ENCODE results near the gene WDFY4.

The WDFY4 gene

DNA sequence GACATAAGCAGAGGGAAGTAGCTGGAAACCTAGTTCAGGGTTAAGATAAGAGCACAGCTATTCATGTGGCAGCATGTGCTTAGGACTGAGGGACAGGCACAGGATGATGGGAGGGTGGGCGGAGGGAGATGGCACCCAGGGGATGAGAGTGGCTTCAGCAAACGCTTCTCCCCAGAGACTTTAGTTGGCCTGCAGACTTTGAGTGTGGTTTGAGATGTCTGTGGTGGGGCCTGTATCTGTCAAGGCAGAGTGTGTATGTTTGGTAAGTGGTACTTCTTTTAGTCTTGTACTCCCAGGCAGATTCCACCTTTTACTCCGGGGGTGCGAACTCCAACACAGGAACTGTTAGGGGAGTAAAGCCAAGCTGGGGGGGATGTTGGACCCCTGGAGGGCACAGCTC is 88.9 kb downstream of the WDFY4 start:
- Histone ChIP-seq H3K4me3 (ENCODE audit: low read depth, low read length) (no peak overlapping the region), H3K9ac (ENCODE audit: low read depth, low read length) (no peak overlapping the region), H3K9me3 (ENCODE audit: control insufficient read depth, insufficient read depth, low read length) (no peaks in the 10 kb centered on the region), H3K36me3 (ENCODE audit: control insufficient read depth, insufficient read depth, low read length) (no peaks in the 10 kb centered on the region), H3K4me1 (ENCODE audit: control insufficient read depth, insufficient read depth, low read length) (peaks cover 4% of the 10 kb centered on the region), H3K27me3 (ENCODE audit: control insufficient read depth, insufficient read depth, low read length) (peaks cover 2% of the 10 kb centered on the region)

DNA sequence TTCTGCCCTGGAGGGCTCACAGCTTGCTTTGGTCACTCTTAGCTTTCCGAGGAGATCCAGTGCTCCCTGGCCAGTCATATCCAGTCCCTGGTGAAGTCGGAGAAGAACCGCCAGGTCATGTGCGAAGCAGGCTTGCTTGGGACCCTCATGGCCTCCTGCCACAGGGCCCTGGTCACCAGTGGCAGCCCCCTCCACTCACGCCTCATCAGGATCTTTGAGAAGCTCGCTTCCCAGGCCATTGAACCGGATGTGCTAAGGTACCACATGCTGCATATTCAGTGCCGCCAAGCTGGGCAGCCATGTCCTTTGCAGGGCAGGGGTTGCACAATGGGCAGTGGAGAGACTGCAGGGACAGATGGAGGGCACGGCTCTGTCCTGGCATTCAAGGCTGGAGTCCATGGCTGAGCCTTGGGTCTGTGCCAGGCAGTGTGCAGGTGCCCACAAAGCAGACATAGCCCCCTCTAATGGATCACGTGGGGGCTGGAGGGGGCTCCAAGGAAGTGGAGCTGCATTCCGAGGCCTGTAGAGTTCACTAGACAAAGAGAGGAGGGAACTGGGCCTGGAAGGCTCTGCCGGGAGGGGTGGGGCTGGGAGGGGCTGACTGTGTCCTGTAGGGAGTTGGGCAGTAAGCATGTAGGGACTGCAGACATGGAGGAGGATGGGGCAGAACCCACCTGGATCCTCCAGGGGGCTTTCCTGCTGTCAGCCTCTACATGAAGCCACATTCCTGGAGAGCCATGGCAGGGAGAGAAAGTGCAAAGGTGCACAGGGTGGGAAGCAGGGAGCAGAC is 89.9 kb downstream of the WDFY4 start:
- Histone ChIP-seq H3K36me3 (ENCODE audit: control insufficient read depth, insufficient read depth, low read length) (no peaks in the 10 kb centered on the region), H3K9me3 (ENCODE audit: control insufficient read depth, insufficient read depth, low read length) (no peaks in the 10 kb centered on the region), H3K27me3 (ENCODE audit: control insufficient read depth, insufficient read depth, low read length) (peaks cover 2% of the 10 kb centered on the region), H3K4me3 (ENCODE audit: low read depth, low read length) (no peak overlapping the region), H3K9ac (ENCODE audit: low read depth, low read length) (no peak overlapping the region), H3K4me1 (ENCODE audit: control insufficient read depth, insufficient read depth, low read length) (peaks cover 4% of the 10 kb centered on the region)

DNA sequence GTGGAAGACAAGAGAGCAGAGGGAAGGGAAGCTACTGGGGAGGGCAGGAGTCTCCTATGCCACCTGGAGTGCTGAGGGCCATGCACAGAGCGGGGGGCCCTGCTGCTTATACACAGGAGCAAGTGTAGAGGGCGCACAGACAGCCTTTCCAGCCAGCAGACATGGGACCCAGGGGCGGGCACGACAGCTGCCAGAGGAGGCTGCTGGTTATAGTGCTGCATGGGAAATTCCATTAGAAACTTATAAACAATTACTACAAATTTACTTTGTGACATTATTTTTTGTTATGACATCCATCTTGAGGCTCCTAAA is 90.5 kb downstream of the WDFY4 start:
- Histone ChIP-seq H3K4me1 (ENCODE audit: control insufficient read depth, insufficient read depth, low read length) (no peaks in the 10 kb centered on the region), H3K9me3 (ENCODE audit: control insufficient read depth, insufficient read depth, low read length) (no peaks in the 10 kb centered on the region), H3K36me3 (ENCODE audit: control insufficient read depth, insufficient read depth, low read length) (no peaks in the 10 kb centered on the region), H3K4me3 (ENCODE audit: low read depth, low read length) (no peak overlapping the region), H3K27me3 (ENCODE audit: control insufficient read depth, insufficient read depth, low read length) (no peaks in the 10 kb centered on the region), H3K9ac (ENCODE audit: low read depth, low read length) (no peak overlapping the region)

DNA sequence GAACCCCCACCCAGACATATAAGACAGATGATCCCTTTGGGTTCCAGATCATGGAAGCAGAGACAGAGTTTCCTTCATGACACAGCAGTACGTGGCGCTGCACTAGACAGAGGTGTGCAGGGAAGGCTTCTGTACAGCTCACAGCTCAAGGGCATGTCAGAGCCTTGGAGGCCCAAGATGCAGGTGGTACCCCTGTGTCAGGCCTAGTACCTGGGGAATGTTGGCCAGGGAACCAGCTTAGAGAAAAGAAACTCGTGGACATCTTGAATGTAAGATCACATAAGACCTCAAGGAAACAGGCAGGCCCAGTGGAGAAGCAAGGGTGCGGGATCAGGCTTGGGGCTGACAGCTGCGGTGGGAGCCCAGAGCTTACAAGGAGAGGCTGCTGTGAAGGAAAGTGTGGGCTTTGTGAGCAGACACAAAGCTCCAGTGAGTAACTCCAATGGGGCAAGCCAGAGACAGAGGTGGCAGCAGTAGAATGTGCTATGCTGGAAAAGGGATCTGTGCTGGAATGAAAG is 91.4 kb downstream of the WDFY4 start:
- Histone ChIP-seq H3K4me1 (ENCODE audit: control insufficient read depth, insufficient read depth, low read length) (no peaks in the 10 kb centered on the region), H3K4me3 (ENCODE audit: low read depth, low read length) (no peak overlapping the region), H3K9ac (ENCODE audit: low read depth, low read length) (no peak overlapping the region), H3K9me3 (ENCODE audit: control insufficient read depth, insufficient read depth, low read length) (no peaks in the 10 kb centered on the region), H3K27me3 (ENCODE audit: control insufficient read depth, insufficient read depth, low read length) (no peaks in the 10 kb centered on the region), H3K36me3 (ENCODE audit: control insufficient read depth, insufficient read depth, low read length) (no peaks in the 10 kb centered on the region)

DNA sequence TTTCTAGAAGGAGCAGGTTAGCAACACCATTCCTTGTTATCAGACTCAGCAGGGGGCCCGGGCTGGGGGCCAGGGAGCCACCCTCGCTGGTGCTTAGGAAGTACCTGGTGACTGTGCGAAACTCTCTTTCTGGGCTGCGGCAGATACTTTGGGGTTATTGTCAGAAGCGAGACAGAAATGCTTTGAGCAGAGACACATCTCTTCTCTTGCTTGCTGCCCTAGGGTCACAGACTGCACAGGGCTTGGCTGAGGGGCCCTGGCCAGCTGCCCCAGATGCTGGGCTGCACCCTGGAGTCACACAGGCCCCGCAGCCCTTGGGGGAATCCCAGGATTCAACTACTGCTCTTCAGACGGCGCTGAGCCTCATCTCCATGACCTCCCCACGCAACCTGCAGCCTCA is 91.9 kb downstream of the WDFY4 start:
- Histone ChIP-seq H3K36me3 (ENCODE audit: control insufficient read depth, insufficient read depth, low read length) (no peaks in the 10 kb centered on the region), H3K9ac (ENCODE audit: low read depth, low read length) (no peak overlapping the region)

DNA sequence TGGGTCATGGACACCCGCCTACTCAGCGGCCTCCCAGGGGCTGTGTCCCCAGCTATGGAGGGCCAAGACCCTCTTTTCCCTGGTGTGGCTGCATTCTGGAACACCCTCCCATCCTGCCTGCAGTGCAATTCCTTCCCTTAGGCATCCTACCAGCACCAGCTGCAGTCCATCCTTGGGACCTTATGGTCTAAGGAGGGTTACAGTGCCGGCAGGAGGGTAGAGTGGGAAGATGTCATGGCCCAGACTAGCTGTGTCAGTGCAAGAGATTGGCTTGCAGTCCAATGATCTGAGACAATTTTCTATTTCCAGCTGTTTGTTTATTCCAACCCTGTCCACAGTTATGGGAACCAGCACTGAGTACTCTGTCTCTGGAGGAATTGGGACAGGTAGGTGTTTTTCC is 92.4 kb downstream of the WDFY4 start:
- H3K4me1 ChIP-seq (ENCODE audit: control insufficient read depth, insufficient read depth, low read length) = no peaks in the 10 kb centered on the region
- H3K9me3 ChIP-seq (ENCODE audit: control insufficient read depth, insufficient read depth, low read length) = no peaks in the 10 kb centered on the region
- no peaks in the 10 kb centered on the region for H3K27me3 ChIP-seq (ENCODE audit: control insufficient read depth, insufficient read depth, low read length)
- no peak overlapping the region for H3K9ac ChIP-seq (ENCODE audit: low read depth, low read length)
- no peak overlapping the region for H3K4me3 ChIP-seq (ENCODE audit: low read depth, low read length)
- H3K36me3 ChIP-seq (ENCODE audit: control insufficient read depth, insufficient read depth, low read length) = no peaks in the 10 kb centered on the region

More for the DNA sequence above, 91.9 kb downstream of the WDFY4 start:
- Histone ChIP-seq H3K4me1 (ENCODE audit: control insufficient read depth, insufficient read depth, low read length) (no peaks in the 10 kb centered on the region), H3K4me3 (ENCODE audit: low read depth, low read length) (no peak overlapping the region), H3K9me3 (ENCODE audit: control insufficient read depth, insufficient read depth, low read length) (no peaks in the 10 kb centered on the region), H3K27me3 (ENCODE audit: control insufficient read depth, insufficient read depth, low read length) (no peaks in the 10 kb centered on the region)

DNA sequence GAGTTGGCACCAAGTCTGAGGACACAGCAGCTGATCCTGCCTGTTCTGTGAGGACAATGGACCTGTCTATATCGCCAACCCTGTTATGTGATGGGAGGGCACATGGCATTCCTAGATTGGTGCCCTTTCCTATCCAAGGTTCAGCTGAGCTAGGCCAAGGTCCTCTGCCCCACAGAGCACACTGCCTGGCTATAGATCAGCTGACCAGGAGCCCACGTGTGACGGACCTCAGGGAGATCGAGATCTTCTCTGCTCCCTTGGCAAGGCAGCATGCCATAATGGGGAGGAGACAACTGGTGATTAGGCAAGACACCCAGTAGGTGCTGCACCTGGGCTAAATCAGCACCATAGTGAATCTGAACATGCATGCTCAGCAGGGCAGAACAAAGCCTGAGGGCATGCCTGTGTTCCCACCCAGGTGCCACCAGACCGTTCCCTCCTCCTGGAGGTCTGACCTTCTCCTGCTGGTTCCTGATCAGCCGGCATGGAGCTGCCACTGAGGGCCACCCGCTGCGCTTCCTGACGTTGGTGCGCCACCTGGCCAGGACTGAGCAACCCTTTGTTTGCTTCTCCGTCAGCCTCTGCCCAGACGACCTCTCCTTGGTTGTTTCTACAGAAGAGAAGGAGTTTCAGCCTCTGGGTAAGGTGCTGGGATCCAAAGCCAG is 93.7 kb downstream of the WDFY4 start:
- Histone ChIP-seq H3K4me1 (ENCODE audit: control insufficient read depth, insufficient read depth, low read length) (no peaks in the 10 kb centered on the region), H3K27me3 (ENCODE audit: control insufficient read depth, insufficient read depth, low read length) (no peaks in the 10 kb centered on the region), H3K9me3 (ENCODE audit: control insufficient read depth, insufficient read depth, low read length) (no peaks in the 10 kb centered on the region), H3K9ac (ENCODE audit: low read depth, low read length) (no peak overlapping the region), H3K36me3 (ENCODE audit: control insufficient read depth, insufficient read depth, low read length) (no peaks in the 10 kb centered on the region), H3K4me3 (ENCODE audit: low read depth, low read length) (no peak overlapping the region)

DNA sequence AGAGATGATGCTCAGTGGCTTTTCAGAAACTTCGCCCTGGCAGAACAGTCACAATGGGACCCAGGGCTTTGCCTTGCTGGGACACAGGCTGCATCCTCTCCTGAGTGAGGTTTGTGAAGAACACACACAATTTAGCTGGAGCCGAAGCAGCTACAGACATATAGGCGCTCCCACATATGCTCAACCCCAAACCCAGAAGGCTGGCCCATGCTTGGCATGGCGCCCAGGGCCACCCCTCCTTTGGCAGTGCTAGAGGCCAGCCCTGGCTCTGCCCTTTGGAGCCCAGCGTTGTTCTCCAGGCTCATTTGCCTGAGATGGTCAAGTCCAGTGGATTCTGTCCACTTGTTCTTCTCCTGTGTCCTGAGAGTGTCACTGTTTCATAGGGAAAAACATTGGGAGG is 94.4 kb downstream of the WDFY4 start:
- H3K4me1 ChIP-seq (ENCODE audit: control insufficient read depth, insufficient read depth, low read length) = no peaks in the 10 kb centered on the region
- no peaks in the 10 kb centered on the region for H3K36me3 ChIP-seq (ENCODE audit: control insufficient read depth, insufficient read depth, low read length)
- H3K4me3 ChIP-seq (ENCODE audit: low read depth, low read length) = no peak overlapping the region
- no peak overlapping the region for H3K9ac ChIP-seq (ENCODE audit: low read depth, low read length)
- H3K27me3 ChIP-seq (ENCODE audit: control insufficient read depth, insufficient read depth, low read length) = no peaks in the 10 kb centered on the region
- no peaks in the 10 kb centered on the region for H3K9me3 ChIP-seq (ENCODE audit: control insufficient read depth, insufficient read depth, low read length)

DNA sequence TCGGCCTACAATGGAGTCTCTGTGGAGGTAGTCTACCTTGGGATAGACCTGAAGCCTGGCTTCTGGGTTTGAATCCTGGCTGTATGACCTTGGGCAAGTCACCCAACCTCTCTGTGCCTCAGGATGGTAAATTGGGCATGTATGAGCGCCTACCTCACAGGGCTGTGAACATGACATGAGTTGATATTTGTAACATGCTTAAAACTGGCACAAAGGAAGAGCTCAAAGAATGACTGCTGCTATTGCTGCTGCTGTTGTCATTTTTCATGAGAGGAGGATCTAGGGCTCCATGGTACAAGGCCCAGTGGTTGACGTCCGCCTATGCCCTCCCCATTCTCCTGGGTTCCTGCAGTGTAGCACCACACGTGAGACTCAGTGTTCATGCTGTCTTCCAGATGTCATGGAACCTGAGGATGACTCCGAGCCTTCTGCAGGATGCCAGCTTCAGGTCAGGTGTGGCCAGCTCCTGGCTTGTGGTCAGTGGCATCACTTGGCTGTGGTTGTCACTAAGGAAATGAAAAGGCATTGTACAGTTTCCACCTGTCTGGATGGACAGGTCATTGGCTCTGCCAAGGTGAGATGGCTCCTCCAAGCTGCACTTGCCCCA is 95.0 kb downstream of the WDFY4 start:
- no peaks in the 10 kb centered on the region for H3K27me3 ChIP-seq (ENCODE audit: control insufficient read depth, insufficient read depth, low read length)

DNA sequence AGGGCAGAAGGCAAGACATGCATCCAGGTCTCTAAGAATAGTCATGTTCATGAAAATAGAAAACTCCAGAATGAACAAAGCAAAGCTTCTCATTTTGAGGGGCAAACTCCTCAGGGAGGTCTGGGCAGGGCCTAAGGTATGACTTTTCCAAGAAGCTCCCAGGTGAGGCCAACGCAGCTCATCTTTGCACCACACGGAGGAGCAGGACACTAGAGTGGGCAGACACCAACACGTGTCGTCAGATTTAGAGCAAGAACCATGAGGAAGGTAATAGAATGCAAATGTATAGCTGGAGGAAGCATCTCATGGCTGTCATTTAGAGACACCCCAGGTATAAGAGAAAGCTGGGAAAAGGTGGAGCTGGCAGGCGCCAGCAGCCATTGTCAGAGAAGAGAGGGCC is 95.7 kb downstream of the WDFY4 start:
- Histone ChIP-seq H3K4me3 (ENCODE audit: low read depth, low read length) (no peak overlapping the region), H3K9me3 (ENCODE audit: control insufficient read depth, insufficient read depth, low read length) (no peaks in the 10 kb centered on the region), H3K36me3 (ENCODE audit: control insufficient read depth, insufficient read depth, low read length) (no peaks in the 10 kb centered on the region), H3K9ac (ENCODE audit: low read depth, low read length) (no peak overlapping the region), H3K27me3 (ENCODE audit: control insufficient read depth, insufficient read depth, low read length) (no peaks in the 10 kb centered on the region), H3K4me1 (ENCODE audit: control insufficient read depth, insufficient read depth, low read length) (no peaks in the 10 kb centered on the region)

More for the DNA sequence above, 95.0 kb downstream of the WDFY4 start:
- Histone ChIP-seq H3K9ac (ENCODE audit: low read depth, low read length) (no peak overlapping the region), H3K4me3 (ENCODE audit: low read depth, low read length) (no peak overlapping the region), H3K36me3 (ENCODE audit: control insufficient read depth, insufficient read depth, low read length) (no peaks in the 10 kb centered on the region), H3K9me3 (ENCODE audit: control insufficient read depth, insufficient read depth, low read length) (no peaks in the 10 kb centered on the region), H3K4me1 (ENCODE audit: control insufficient read depth, insufficient read depth, low read length) (no peaks in the 10 kb centered on the region)

DNA sequence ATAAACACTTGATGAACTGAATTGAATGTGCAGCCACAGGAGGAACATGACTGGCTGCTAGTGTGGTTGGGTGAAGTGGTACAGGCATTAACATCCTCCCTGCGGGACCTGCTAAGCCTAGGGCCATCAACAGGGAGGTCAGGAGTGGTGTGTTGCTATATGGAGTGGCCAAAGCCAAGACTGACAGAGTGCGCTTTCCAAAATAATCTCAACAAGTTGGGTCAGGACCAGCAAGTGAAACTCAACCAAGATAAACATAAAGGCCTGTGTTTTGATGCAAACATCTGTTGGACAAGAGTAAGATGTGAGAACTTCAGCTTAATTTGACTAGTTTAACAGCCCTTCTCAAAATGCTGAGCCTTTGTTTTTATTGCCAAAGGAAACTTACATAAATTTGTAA is 97.7 kb downstream of the WDFY4 start:
- Histone ChIP-seq H3K4me1 (ENCODE audit: control insufficient read depth, insufficient read depth, low read length) (no peaks in the 10 kb centered on the region), H3K27me3 (ENCODE audit: control insufficient read depth, insufficient read depth, low read length) (no peaks in the 10 kb centered on the region), H3K9me3 (ENCODE audit: control insufficient read depth, insufficient read depth, low read length) (no peaks in the 10 kb centered on the region), H3K9ac (ENCODE audit: low read depth, low read length) (no peak overlapping the region), H3K4me3 (ENCODE audit: low read depth, low read length) (no peak overlapping the region), H3K36me3 (ENCODE audit: control insufficient read depth, insufficient read depth, low read length) (no peaks in the 10 kb centered on the region)

DNA sequence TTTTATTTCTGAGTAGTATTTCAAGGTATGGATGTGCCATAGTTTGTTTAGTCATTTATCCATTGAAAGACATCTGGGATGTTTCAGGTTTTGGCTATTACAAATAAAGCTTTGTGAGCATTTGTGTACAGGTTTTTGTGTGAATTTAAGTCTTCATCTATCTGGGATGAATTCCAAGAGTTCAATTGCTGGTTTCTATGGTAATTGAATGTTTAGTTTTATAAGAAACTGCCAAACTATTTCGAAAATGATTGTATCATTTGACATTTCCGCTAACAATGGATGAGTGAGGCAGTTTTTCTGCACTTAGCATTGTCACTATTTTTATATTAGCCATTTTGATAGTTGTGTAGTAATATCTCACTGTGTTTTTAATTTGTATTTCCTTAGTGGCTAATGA is 99.4 kb downstream of the WDFY4 start:
- Histone ChIP-seq H3K27me3 (ENCODE audit: control insufficient read depth, insufficient read depth, low read length) (no peaks in the 10 kb centered on the region), H3K9ac (ENCODE audit: low read depth, low read length) (no peak overlapping the region), H3K9me3 (ENCODE audit: control insufficient read depth, insufficient read depth, low read length) (no peaks in the 10 kb centered on the region), H3K4me1 (ENCODE audit: control insufficient read depth, insufficient read depth, low read length) (no peaks in the 10 kb centered on the region), H3K4me3 (ENCODE audit: low read depth, low read length) (no peak overlapping the region), H3K36me3 (ENCODE audit: control insufficient read depth, insufficient read depth, low read length) (no peaks in the 10 kb centered on the region)

All from iPS-15b (cell line).